Heart left ventricle (tissue), 16 donors: Measurements from ENCODE around the gene EGFL6. TPM values are rescaled to one million over a fixed set of nuclear protein-coding genes. Genes with fewer than 3 reads are reported as not detected.

ENCODE experiments used
- ATAC-seq, 4 donors: fragments of 200-7000 bp; cut with Tn5 transposase; one replicate each; pipeline ENCODE4 v1.9.1; 2020 to 2022; ENCODE audit warnings: moderate library complexity in 4 of 4, mild to moderate bottlenecking in 3 of 4, moderate number of reproducible peaks in 1 of 4
- DNase-seq, 5 donors: peaks; one replicate each; pipeline ENCODE4 v3.0.0-alpha.2; 2020
- H3K27ac ChIP-seq, 12 donors: fragments of 200-600 bp; sonication (generic) in 4 of 12; one replicate each; pipeline versions ENCODE4 v1.5.0 to v1.8.0; 2016 to 2022; ENCODE audit warnings: mild to moderate bottlenecking in 2 of 12
- H3K27me3 ChIP-seq, 9 donors: fragments of 200-600 bp; sonication (generic) in 2 of 9; one replicate each; pipeline versions ENCODE4 v1.5.1 to v1.8.0; 2016 to 2022; ENCODE audit warnings: mild to moderate bottlenecking in 3 of 9
- H3K36me3 ChIP-seq, 9 donors: fragments of 200-600 bp; sonication (generic) in 2 of 9; one replicate each; pipeline versions ENCODE4 v1.5.0 to v1.8.0; 2018 to 2022; ENCODE audit warnings: mild to moderate bottlenecking in 2 of 9
- H3K4me1 ChIP-seq, 12 donors: fragments of 200-600 bp; sonication (generic) in 4 of 12; one replicate each; pipeline versions ENCODE4 v1.5.0 to v1.8.0; 2016 to 2022; ENCODE audit warnings: mild to moderate bottlenecking in 3 of 12
- H3K4me3 ChIP-seq, 12 donors: fragments of 200-600 bp; sonication (generic) in 4 of 12; one replicate each; pipeline versions ENCODE4 v1.5.0 to v1.8.0; 2017 to 2022; ENCODE audit warnings: mild to moderate bottlenecking in 9 of 12, moderate library complexity in 4 of 12
- H3K9me3 ChIP-seq, 12 donors: fragments of 200-600 bp; sonication (generic) in 4 of 12; one replicate each; pipeline versions ENCODE4 v1.5.0 to v1.8.0; 2016 to 2022; ENCODE audit warnings: mild to moderate bottlenecking in 1 of 12
- POLR2A ChIP-seq, 2 donors: fragments of 450-650 bp; IDR thresholded peaks; one replicate each; pipeline ENCODE4 v1.6.1; 2017; ENCODE audit warnings: antibody characterized with exemption in 2 of 2, mild to moderate bottlenecking in 2 of 2, moderate library complexity in 2 of 2
- WGBS, 4 donors: extraction: QIAGEN DNeasy Blood & Tissue Kit in 2 of 4; methylation state at CpG; one replicate each; pipeline versions ENCODE4 v1.1.5 to v1.1.7; 2013 to 2018; 5-methylcytosine and 5-hydroxymethylcytosine counted together
- intact Hi-C, 10 donors: fragments of 100-400 bp; cut with DNase I; formaldehyde crosslinking; loops; one replicate each; pipeline versions ENCODE4 v1.11.1 to v1.14.2; 2022
- polyA plus RNA-seq, 2 donors: library from polyadenylated mRNA; stranded (reverse); fragments of 200-250 nt; gene quantifications; one replicate each; pipeline ENCODE4 v1.2.3, GENCODE V29; 2013
- total RNA-seq, 9 donors: library from RNA; depleted of rRNA in 2 of 9; stranded (reverse); fragments of >200 nt in 2 of 9; fragmentation: NEBNext Ultra II Directional in 3 of 9; extraction: Animal tissue kit (Norgen Biotek cat#: 25700) in 3 of 9; gene quantifications; one replicate each; pipeline versions ENCODE4 v1.1.0 to v1.2.4, GENCODE V29; 2016 to 2023
- TF ChIP-seq, protein P1 (sequence below), 12 donors: fragments of 200-600 bp; sonication (generic) in 4 of 12; IDR thresholded peaks; one replicate each; pipeline versions ENCODE4 v1.5.0 to v1.8.0; 2018 to 2022; ENCODE audit warnings: antibody characterized with exemption in 12 of 12, mild to moderate bottlenecking in 5 of 12
- donor health status: ischemic (EF 13 %, LVEDD 7.1; RV severe dilation, severe dysfunction).
- donor health status: healthy with polysubstance abuse.
- donor health status: DM: no; HTN: yes; CAD: no.
- donor health status: DM: no; HTN: no; CAD: no.
- donor health status: ischemic (EF 25% LVEDD 6.9; RV normal size, moderate dysfunction).
- donor health status: ischemic (EF 25% LVEDD 5.7; RV mildly dilated, moderate dysfunction).
- donor health status: healthy.
- donor health status: DM: yes; HTN: yes; CAD: no.
- donor health status: ischemic (EF 35%, LVEDD 5.7; RV mildly dilated, moderate dysfunction).
- donor health status: nonischemic (EF 11% LVEDD 7.7; RV severe dilation, severe dysfunction).
- donor health status: DM: yes; HTN: yes; CAD: no.
- donor health status: PGD.
- donor health status: ischemic (EF 29% LVEDD 5.4; RV normal size, mild dysfunction).
- donor health status: nonischemic (EF 23%, LVEDD 6.1; RV moderate dilation, normal function).

The EGFL6 gene
- total and polyA plus RNA-seq, 11 donors = 2.4 TPM; not detected in 10

DNA sequence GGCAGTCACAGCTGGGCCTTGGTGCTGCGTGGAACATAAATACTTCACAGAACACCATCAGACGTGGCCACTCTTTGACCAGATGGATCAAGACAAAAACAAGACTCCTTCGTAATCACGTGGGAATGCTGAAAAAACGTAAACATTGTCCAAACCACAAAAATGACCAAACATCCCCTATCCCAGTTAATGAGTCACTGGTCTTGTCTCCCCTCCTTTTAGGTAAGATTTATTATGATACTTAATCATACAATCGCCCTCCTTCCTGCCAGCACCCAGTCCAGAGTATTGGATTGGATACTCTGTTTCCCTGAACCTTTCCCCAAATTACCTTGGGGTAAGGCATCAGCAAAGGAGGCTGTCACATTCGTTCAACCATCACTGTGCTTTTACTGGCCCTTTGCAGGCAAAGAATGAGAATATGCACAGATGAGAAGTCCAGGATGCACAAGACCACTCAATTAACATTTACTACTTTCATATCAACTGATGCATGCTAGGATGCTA is 82.9 kb downstream of the EGFL6 start:
- intact Hi-C loops = loop anchor here in 4 of 10 donors (2.0 to 10.0 kb wide), 4 partner anchors 82 to 705 kb away; partner anchors contain the start of genes GEMIN8 (in 1 of the 4), OFD1 (in 1 of the 4) and TRAPPC2 (in 1 of the 4)
- Histone ChIP-seq H3K27me3 (peaks cover 0 to 32% (median 0%) of the 10 kb centered on the region in 9 donors), H3K27ac (peak overlapping the region in 11 of 12 donors; percentile 72 to 98 (median 93)), H3K4me1 (peaks cover 0 to 24% (median 7%) of the 10 kb centered on the region in 12 donors), H3K4me3 (peak overlapping the region in 11 of 12 donors; percentile 29 to 81 (median 66)), H3K36me3 (peaks cover 0 to 11% (median 0%) of the 10 kb centered on the region in 9 donors), H3K9me3 (peaks cover 0 to 6% (median 0%) of the 10 kb centered on the region in 12 donors)
- TF ChIP-seq, protein P1, sequence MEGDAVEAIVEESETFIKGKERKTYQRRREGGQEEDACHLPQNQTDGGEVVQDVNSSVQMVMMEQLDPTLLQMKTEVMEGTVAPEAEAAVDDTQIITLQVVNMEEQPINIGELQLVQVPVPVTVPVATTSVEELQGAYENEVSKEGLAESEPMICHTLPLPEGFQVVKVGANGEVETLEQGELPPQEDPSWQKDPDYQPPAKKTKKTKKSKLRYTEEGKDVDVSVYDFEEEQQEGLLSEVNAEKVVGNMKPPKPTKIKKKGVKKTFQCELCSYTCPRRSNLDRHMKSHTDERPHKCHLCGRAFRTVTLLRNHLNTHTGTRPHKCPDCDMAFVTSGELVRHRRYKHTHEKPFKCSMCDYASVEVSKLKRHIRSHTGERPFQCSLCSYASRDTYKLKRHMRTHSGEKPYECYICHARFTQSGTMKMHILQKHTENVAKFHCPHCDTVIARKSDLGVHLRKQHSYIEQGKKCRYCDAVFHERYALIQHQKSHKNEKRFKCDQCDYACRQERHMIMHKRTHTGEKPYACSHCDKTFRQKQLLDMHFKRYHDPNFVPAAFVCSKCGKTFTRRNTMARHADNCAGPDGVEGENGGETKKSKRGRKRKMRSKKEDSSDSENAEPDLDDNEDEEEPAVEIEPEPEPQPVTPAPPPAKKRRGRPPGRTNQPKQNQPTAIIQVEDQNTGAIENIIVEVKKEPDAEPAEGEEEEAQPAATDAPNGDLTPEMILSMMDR (IDR thresholded peaks at IDR 0.05) = no peak
- no peak for TF ChIP-seq POLR2A (IDR thresholded peaks at IDR 0.05)
- no peak for DNase-seq
- WGBS, 4 donors = 49 to 57% (median 51%) methylated on average over 7 of the region's 7 CpGs
- no peak for ATAC-seq

DNA sequence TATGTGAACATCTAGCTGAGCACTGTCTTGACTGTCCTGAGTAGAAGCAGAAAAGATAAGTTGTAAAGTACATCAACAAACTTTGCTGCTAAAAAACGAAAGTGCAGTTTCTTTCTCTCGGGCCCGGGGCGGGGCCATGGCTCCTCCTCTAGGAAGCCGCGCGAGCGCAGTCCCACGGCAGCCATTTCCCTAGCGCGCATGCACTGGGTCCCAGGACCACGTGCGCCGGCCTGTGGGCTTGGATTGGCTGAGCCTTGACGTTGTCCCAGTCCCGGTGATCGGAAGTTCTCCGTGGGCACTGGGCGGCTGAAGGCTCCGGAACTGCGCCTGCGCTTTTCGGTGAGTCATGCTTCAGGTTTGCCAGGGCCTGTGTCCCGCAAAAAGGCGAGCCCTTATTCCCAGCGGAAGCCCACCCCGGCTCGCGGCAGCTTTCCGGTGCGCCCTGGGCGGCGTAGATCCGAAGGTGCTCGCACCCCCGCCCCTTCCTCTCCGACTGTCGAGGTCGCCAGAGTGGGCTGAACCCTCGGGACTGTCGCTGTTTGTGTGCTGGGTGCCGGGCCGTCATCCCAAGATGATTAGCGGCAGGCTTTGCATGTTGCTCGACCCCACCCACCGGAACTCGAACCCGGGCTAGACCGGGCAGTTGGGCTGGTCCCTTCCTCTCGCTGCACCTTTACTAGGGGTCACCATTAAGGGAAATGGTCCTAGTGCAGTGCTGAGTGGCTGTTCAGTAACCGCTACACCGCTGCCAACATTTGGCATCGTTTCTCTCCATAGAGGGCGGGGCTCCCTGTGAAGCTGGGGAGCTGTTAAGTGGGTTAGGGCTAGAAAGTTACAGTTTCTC is 83.7 kb downstream of the EGFL6 start, which contains the start of gene TCEANC:
Gene TCEANC (plus strand): TSS at position 292 of the 844 bp plus-strand sequence. CDS start 9,368 bp downstream, outside the sequence.
- H3K27ac ChIP-seq = peak within 1 kb of the TSS; percentile 73 to 98 (median 94)
- H3K27me3 ChIP-seq = peaks cover 0 to 24% (median 0%) of the 10 kb centered on the region in 9 donors
- H3K9me3 ChIP-seq = peaks cover 0 to 5% (median 0%) of the 10 kb centered on the region in 12 donors
- peak within 1 kb of the TSS; percentile 29 to 81 (median 64) for H3K4me3 ChIP-seq
- peak; percentile 99 to 100 (median 100) for ATAC-seq
- peaks cover 0 to 18% (median 7%) of the 10 kb centered on the region in 12 donors for H3K4me1 ChIP-seq
- 0 to 8% (median 3%) methylated on average over 21 to 54 of the region's 54 CpGs for WGBS, 4 donors
- TF ChIP-seq, protein P1 (IDR thresholded peaks at IDR 0.05) = no peak
- TF ChIP-seq POLR2A (IDR thresholded peaks at IDR 0.05) = peak in 1 of 2 donors; percentile 67
- H3K36me3 ChIP-seq = peaks cover 0 to 11% (median 0%) of the 10 kb centered on the region in 9 donors
- intact Hi-C loops = loop anchor here in 4 of 10 donors (1.0 to 10.0 kb wide), 5 partner anchors 81 to 706 kb away; partner anchors contain the start of genes OFD1 (in 2 of the 4), TRAPPC2 (in 2 of the 4) and GEMIN8 (in 1 of the 4)
- DNase-seq = peak; percentile 94 to 98 (median 97)

DNA sequence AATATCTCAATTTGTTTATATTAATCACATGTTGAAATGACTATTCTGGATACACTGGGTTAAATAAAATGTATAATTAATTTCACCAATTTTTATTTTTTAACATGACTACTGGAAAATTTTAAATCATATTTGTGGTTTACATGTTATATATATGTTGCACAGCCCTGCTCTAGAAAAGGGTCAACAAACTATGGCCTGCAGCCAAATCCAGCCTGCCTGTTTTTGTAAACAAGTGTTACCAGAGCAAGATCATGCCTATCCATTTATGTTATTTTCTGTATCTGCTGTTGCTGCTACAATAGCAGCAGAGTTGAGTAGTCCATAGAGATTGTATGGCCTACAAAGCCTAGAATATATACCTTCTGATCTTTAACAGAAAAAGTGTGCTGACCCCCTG is 84.7 kb downstream of the EGFL6 start:
- TF ChIP-seq POLR2A (IDR thresholded peaks at IDR 0.05) = no peak
- TF ChIP-seq, protein P1 (IDR thresholded peaks at IDR 0.05) = no peak
- Histone ChIP-seq H3K4me3 (peak overlapping the region in 10 of 12 donors; percentile 45 to 81 (median 67)), H3K9me3 (no peaks in the 10 kb centered on the region), H3K27ac (peak overlapping the region; percentile 73 to 98 (median 94)), H3K36me3 (peaks cover 0 to 11% (median 0%) of the 10 kb centered on the region in 9 donors), H3K4me1 (peaks cover 0 to 25% (median 8%) of the 10 kb centered on the region in 12 donors), H3K27me3 (peaks cover 0 to 18% (median 0%) of the 10 kb centered on the region in 9 donors)
- intact Hi-C loops = loop anchor here in 3 of 10 donors (5.0 to 10.0 kb wide), 3 partner anchors 81 to 707 kb away; partner anchors contain the start of genes OFD1 (in 1 of the 3) and TRAPPC2 (in 1 of the 3)
- no peak for ATAC-seq
- no peak for DNase-seq
